ENCODE data around the gene FGFR2.

FGFR2 gene

DNA sequence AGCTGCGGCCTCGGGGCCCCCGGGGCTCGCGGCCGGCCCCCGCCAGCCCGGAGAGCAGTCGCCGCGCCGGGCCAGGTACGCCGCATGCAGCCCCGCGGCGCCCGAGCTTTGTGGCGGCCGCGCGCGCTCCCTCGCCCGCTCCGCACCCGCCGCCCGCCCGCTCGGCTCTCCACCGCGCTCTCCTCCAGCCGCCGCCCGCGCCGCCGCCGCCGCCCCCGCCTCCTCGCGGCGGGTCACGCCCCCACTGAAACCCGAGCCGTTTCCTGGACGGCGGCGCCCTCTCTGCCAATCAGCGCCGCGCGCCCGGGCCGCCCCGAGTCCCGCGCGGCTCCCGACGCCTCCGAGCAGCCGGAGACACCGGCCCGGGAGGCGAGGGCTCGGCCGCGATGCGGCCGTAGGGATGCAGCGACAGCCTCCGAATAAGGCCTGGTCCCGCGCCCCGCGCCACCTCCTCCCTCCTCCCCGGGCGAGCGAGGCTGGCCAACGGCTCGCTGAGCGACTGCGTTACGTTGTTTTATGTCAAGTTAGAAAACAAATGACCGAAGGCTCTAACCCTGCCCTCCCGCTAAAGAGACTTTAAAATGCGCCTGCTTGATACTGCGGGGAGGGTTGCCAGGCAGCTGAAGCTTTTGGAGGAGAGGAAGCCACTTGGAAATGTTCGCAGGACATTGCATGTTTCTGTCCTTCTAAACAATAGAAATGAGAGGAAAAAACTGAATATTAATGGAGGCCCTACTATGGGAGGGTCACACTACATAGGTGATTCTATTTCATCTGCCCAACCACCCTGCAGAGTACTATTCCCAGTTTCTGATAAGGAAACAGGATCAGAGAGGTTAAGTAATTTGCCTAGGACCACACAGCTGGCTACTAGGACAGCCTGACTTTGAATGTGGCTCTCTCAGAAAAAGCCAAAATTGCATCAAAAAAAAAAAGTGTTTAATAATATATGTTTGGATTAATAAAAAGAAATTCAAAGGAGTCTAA is at the start of gene FGFR2:
Gene FGFR2 (minus strand): TSS at position 182 of the 987 bp plus-strand sequence. CDS start 4,627 bp downstream, outside the sequence.
- peak; percentile 73 for DNase-seq

- no peak for DNase-seq
Observed at GRCh38 chr10:121647401-121647800, 49.2 kb upstream of the FGFR2 start.

GRCh38 chr10:121645696-121646095 is 47.5 kb upstream of the FGFR2 start:
- DNase-seq, result no peak

DNA sequence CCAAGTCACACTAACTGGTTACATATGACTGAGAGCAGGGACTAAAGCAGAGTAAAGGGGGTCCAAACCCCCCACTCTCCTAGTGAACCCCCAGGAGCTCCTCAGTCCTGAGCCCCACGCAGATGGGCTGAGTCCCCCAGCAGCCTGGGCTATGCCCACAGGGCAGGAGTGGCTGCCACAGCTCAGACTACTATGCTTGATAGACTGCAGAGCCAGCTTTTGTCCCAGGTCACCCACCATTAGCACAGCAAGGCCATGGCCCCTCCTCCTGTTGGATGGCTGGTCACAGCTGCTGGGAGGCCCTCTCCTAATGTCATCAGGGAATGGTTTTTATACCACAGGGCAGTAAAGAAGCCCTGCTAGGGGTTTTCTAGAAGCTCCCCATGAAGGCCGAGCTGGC is 46.3 kb upstream of the FGFR2 start:
- no peak for DNase-seq

- no peak for DNase-seq
Observed at GRCh38 chr10:121640266-121640665, 42.0 kb upstream of the FGFR2 start.

DNA sequence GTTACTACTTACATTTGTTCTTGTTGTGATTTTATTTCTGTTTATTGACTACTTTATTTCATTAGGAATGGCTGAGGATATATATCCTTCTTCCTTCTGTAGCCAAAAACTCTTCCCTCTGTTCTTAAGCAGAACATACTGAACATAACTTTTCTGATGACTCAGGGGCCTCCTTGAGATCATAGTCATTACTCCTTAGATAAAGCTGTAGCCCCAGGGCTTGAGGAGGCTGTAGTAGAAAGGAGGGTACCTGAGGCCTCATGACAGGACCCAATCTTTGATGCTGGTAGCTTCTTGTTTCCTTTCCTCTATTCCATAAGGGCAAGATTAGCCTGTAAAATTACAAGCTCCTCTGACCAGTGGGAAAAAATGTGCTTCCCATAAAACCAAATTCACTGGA is 41.2 kb upstream of the FGFR2 start:
- DNase-seq, result no peak

DNA sequence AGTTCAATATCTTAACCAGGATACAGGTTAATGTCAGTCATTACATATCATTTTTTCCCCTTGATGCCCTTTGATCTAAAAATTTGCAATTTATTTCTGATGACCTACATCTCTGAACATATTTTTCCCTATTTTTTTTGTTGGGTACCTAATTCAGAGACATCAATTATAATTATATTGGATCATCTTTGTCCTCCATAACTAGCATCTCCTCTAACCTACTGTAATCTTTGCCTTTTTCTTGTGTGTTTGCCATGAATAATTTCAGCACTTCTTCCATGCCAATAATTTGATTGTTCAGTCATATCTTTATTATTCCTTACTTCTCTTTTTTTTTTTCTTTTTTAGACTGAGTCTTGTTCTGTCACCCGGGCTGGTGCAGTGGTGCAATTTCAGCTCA is 39.2 kb upstream of the FGFR2 start:
- DNase-seq, result no peak

DNA sequence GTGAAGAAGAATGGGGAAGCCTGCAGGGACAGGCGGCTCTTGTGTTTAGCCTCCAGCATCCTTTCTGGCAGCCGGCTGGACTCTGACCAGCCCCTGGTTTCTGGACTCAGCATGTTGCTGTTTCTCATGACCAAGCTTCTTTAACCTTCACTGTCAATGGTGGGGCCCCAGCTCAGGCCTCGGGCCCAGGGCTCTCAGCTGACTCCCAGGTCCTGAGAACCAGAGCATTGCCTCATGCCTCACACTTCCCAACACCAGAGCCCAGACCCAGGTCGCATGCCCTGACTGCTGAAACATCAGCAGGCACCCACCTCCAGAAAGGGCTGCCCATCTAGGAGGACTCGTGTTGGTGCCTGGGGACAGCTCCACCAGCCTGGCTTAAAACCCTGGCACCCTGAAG is 34.8 kb upstream of the FGFR2 start:
- no peak for DNase-seq

GRCh38 chr10:121631365-121632029 is 33.3 kb upstream of the FGFR2 start:
- DNase-seq, result no peak

- DNase-seq, result no peak
Observed at GRCh38 chr10:121628859-121629258, 30.6 kb upstream of the FGFR2 start.

DNA sequence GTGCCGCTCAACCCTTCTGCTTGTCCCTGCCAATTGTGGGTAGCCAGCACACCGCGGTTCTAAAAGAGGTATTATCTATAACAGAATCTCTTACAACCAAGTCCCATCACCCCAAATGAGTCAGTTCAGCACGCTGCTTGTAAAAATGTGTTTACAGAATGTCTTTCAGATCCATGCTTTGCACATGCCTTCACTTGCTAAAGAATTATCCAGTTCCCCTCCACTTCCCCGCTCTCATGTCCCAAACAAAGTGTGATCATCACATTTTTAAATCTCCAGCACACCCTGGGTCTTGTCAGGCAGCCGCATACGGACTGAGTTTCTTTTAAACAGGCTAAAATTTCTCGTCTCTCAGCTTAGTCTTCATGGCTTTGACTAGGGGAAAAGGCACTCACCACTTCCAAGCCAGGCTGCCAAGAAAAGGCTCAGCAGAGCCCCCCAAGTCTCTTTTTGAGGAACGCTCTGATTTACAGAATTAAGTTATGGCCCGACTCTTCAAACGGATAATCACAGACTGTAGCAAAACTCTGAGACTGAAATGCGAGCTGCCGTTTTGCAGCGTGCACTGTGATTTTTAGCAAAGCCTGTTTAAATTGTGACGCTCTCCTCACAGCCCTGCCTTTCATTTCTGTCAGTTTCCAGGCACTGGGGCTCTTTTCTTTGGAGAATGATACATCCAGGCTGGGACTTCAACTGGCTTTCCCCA is 29.8 kb upstream of the FGFR2 start:
- no peak for DNase-seq

DNA sequence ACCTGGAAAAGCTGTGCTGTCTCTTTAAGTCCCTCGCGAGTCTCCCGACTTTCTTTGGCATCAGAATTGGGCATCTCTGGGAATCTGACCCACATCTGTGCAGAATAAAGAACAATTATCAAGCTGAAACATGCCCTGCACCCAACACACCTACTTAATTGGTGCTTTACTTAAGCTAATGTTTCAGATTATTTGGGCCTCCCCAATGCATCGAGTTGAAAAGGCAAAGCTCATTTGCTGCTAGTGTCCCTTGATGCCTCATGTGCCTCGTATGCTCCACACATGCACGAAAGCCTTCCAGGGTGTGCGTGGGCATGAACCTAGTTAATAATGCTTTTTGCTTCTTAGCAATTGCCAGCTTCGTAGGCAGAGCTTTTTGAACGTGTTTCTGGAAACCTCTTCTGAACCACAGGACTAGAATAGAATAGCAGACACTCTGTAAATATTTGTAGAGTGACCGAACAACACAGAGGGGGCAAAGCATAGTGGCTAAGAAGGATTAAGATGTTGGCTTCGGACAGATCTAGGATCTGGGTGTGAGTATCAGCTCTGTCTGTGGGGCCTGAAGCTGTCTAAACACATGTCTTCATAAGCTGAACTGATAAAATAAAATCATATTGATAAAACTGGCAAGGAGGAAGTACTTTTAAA is 26.7 kb upstream of the FGFR2 start:
- DNase-seq, result no peak

DNA sequence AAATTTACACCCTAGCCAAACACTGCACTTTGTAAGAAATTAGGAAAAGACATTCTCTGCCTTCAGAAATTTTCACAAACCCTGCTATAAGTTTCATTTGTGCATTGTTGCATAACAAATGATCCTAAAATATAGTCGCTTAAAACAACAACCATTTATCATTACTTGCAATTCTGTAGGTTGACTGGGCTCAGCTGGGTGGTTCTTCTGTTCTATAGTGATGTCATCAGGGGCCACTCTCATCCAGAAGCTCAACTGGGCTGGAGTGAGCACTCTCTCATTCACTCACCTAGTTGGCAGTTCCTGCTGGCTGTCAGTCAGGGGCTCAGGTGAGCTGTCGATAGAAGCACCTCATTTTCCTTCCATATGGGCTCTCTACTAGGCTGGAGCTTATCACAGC is 20.7 kb upstream of the FGFR2 start:
- no peak for DNase-seq

DNA sequence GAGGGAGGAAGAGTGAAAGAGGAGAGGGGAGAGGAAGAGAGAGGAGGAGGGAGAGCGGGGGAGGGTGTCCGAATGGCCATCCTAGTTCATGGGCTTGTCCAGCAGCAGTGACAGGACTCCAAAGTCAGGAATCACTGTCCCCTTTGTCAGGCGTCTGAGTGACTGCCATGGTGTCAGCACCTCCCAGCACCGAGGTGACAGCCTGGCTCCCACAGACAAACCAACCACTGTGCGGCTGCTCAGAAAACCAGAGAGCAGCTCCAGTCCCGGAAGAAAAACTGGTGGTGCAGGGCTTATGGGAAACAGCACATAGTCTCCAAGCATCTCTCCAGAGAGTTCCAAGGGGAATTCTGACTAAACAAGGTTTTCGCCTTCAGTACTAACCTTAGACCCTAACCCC is 18.9 kb upstream of the FGFR2 start:
- no peak for DNase-seq

GRCh38 chr10:121616291-121616690 is 18.0 kb upstream of the FGFR2 start:
- DNase-seq, result no peak

DNA sequence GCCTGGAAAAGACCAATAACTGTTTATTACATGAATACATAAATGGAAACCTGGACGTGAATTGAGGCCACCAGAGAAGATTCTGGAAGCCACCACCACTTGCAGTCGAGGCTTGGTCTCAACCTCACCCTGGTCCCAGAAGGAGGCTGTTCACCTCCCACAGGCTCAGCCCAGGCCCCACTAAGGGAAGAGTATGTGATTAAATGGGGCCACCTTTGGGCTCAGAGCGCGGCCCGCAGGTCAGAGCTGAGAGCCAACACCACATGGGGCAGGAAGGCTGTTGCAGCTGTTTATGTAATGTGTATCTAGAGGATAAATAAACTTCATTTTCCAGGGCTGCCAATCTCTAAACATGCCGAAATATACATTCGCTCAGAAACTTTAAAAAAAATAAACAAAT is 17.6 kb upstream of the FGFR2 start:
- DNase-seq, result no peak

DNA sequence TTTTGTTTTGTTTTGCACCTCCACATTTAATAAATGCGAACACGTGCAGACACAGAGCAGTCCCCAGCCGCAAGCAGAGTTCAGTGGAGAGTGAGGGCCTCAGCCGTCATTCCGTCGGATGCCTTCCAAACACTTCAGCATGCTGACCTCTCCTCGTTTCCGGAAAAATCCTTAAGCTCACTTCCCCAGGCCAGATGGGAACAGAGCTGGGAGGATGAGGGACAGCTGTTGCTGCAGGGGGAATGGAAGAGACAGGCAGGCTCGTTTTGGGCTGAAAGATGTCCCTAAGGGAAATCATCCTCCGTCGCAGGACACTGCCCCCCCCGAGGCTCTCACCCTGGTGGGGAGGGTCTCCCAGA is 17.2 kb upstream of the FGFR2 start:
- no peak for DNase-seq

GRCh38 chr10:121614613-121615434 is 16.6 kb upstream of the FGFR2 start:
- DNase-seq, result no peak

GRCh38 chr10:121613456-121613855 is 15.2 kb upstream of the FGFR2 start:
- no peak for DNase-seq

GRCh38 chr10:121611393-121612159 is 13.3 kb upstream of the FGFR2 start:
- DNase-seq, result no peak

DNA sequence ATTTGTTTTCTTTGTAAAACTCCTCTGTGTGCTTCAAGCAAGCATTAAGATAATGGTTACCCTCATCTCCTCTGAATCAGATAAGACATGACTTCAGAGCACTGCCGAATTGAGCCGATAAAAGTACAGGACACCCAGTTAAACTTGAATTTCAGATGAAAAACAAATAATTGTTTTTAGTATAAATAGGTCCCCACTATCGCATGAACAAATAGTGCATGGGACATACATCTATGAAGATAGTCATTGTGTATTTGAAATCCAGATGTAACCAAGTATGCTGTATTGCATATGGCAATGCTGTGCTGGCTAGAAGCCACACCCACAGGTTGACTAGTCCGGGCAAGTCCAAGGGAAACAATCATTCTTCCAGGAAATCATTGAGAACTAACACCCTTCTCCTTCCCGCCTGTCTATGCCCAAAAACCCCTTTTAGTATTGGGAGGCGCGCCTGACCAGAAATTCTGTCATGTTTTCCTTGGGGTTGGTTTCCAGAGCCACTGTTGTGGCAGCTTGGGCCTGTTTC is 12.6 kb upstream of the FGFR2 start:
- DNase-seq, result no peak
